Measurements from ENCODE around the gene SCN1A.
A peak's percentile ranks its signal among the peaks of the same experiment; 100 is the strongest.
"Not testable (repeated sequence)": the region's sequence is repeated elsewhere in the genome, so short reads cannot be mapped to it uniquely, and the experiment has no call there.

The SCN1A gene

DNA sequence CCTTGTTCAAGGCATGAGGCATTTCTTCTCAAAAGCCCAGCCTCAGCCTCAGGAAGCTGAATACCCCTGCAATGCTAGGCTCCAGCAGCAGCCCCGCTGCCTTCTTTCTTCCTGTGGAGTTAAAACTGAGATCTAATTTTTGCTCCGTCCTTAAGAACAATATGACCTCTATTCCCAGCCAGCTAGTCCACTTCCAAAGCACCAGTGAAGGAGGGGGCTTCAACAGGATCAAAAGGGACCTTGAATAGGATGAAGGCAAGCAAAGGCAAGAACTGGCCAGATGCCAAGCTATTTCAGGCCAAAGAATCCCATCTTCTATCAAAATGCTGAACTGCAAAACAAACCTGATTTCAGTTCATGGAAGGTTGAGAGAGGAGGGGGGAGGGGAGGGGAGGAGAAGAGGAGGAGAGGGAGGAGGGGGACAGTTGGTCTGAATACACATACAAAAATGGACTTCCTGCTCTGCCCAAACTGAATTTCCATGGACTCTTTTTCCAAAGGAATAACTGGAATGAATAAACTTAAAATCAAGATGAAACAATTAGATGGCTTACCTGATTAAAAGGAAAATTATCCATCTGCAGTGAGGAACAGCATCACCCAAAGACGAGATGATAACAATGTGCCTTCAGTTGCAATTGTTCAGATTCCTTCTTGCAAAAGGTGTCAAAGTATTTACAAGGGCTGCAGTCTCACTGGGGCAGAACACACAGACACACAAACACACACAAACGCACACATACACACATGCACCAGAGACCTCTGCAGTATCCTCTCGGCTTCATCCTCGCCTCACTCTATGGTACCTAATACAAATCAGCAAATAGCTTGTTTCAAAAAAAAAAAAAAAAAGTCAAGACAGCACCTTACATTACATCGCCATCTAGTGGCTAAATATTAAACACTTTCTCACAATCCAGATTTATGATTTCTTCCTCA is at the start of gene SCN1A:
SCN1A (minus strand) TSS at position 804 of the 939 bp plus-strand sequence. CDS start 54,399 bp downstream, outside the sequence.
- peak; percentile 21 for DNase-seq

DNA sequence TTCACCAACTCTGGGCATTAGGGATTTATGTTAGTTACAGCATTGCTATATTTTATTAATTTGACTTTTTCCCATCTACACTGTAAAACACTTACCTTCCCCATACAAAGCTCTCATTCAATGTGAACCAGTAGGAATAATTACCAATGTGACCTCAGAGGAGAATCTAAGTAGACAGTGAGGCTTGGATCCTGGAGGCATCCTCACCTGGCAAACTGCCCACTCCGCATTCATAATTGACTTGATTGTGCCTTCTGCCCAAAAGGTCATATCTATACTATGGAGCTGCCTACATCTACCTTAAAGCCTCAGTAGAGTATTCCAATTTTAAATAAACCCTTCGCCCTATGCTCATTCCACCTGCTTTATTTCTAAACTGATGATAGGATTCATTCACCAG is 45.4 kb upstream of the SCN1A start:
- DNase-seq, result no peak

DNA sequence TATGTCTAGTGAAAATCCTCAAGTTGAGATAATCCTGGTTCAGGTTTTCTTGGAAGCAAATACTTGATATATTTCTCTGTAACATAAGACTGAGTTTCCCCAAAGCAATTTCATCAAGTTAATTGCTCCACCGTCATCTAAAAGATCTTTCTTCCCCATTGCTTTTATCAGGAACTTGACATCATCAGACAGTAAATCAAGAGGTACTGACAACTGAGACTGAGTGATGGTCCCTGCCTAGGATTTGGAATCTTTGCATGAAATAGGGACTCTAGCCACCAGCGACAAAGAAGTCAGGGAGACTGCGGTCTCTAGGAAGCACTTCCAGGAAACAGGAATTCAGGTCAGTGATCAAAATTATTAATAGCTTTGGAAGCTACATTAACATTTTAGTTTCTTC is 43.4 kb upstream of the SCN1A start:
- no peak for DNase-seq

DNA sequence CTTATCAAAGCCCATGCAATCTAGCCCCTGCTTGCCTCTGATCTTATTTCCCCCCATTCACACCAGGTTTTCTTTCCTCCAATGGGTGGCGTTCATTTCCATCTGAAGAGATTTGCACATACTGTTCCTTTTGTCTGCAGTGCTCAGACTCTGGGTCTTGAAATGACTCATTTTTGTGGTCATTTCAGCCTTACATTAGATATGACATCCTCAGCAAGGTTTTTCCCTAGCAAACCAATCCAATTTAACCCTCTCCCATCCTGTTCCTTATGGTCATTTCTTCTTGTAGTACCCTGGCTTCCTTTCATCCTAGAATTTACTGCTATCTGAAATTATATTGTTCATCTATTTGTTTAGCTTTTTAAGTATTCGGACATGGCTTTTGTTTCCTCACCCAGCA is 42.5 kb upstream of the SCN1A start:
- no peak for DNase-seq

DNA sequence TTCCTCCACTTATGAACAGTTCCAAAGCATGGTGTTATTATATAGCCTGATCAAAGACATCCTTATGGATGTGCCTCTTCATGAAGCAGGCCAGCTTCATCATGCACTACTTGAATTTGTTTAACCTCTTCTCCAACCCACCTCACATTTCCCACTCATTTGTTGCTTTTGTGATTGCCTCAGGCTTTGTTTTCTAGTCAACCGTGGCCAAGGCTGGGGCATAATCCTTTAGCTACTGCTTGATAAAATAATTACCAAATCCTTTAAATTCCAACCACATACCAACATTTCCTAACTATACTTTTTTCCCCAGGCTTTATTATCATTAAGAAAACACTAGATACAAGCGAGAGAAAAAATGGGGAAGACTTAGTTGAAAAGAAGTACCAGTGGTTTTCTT is 39.6 kb upstream of the SCN1A start:
- DNase-seq, result no peak

DNA sequence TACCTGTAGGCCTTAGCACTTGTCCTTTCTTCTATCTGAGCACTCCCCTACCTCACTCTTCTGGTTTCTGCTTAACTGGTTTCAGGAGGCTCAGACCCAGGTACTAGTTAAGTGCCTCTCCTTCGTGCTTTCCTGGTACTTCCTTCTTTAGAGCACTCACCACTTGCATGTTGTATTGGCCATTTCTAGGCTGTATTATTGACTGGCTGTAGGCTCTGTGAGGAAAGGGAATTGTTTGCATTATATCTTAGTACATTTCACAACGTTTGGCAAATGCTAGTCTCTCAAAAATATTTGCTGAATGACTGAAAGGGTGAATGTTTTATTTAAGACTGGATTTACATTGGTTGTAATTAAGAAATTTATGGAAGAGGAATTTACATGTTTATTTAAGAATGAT is 36.0 kb upstream of the SCN1A start:
- DNase-seq, result no peak

DNA sequence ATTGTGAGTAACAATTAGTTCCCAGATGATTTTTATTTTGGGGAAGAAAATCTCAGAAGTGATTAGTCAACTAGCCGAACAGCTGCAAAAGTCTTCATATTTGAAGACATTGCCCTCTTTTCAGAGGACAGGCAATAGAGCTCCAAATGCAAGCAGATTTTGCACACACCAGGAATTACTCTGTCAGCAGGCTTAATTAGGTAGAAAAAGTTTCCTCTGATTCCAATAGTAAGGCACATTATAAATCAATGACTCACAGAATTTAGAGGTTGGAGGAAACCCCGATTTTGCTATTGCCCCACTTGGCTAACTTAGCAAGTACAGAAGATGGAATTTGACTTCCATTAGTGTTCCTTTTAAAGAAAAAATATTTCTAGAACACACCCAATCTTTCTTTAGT is 30.7 kb upstream of the SCN1A start:
- DNase-seq, result no peak

DNA sequence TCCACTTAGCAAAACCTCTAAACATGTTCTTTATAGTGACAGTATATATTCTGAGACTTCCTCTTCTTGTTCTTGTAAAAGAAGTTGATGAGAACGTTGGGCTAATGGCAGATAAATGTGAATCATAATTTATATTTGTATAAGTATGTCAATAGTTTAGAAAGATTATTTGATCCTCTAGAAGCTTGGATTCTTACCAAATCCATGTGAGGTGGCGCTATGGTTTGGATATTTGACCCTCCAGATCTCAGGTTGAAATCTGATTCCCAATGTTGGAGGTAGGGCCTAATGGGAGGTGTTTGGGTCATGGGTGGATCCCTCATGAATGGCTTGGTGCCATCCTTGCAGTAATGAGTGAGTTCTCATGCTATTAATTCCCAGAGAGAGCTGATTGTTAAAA is 29.8 kb upstream of the SCN1A start:
- no peak for DNase-seq

DNA sequence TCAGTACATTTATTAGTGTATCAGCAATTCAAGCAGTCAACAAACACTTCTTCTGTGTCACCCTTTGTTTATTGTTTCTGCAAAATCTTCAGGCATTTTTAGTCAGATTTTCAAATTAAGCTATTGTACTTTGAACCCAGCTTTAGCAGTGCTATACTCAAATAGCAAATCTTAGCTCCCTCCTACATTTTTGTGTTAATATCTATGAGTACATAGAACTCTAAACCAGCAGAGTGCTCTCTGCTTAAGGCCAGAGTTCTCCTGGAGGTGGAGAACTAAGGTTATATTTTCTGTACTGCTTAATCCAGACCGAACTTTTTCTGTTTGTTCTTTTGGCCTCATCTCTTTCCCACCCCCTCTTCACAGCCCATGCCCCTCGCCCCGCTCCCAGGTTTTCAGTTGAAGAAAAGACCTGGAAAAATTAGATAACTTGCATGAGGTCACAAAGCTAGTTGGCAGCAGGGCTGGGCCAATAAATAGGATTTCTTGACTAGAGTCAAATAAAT is 29.2 kb upstream of the SCN1A start:
- DNase-seq, result no peak

DNA sequence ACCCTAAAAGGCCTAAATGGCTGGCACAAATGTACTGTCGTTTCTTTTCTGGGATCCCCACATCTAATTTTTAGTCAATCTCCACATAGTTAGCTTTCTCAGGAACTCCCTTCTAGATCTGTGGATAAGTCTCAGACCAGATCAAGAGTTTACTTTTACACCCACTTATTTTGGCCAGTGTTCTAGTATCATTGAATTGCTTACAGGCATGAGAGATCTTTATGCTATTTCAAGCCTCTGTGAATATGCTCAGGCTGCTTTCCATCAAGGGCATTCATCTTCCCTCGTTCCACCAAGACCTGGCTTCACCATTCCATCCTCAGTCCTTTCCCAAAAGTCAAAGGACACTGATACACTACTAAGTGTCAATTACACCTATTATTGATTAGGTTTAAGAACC is 27.8 kb upstream of the SCN1A start:
- DNase-seq, result no peak

DNA sequence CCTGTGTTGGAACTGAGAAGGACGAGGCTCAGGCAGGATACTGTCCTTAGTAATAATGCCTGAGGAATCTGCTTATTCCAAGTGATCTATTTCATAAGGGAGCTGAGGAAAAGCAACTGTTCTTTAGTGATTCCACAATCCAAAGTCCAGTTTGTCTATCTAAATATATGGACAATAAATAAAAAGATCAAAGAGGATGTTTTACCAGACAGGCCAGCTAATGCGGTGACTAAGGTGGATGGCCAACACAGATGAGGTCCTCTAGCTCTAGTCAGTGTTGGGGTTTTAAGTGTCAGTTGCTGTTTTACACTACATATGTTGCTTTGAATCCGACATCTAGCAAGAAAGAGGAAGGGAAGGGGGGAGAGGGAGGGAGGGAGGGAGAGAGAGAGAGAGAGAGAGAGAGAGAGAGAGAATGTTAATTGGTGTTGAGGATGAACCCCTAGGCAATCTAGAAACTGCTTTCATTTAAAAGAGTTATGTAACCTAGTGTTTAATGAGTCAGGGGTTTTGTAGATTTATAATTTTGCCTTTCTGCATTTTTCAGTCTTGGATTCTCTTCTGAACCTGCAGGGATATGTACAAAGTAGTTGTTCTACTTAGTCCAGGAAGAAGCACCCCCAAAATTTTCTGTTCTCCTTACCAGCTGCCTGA is 27.0 kb upstream of the SCN1A start:
- no peak for DNase-seq

DNA sequence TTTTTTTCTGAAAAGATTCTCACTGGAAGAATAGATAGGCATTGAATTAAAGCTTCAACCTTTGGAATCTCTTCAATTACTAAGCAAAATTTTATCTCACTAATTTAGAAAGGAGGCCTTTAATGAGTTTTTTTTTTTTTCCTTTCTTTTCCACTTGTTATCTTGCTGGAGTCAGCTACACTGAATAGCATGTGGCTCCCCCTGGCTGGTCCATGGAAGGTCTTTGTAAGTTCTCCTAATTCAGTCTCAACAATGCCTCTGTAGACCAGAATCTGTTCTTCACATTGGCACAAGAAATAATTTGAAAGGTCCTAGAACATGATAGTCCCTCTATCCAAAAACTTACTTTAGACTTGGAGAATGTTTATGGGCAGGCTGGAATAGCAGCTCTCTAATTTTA is 24.2 kb upstream of the SCN1A start:
- DNase-seq, result no peak

DNA sequence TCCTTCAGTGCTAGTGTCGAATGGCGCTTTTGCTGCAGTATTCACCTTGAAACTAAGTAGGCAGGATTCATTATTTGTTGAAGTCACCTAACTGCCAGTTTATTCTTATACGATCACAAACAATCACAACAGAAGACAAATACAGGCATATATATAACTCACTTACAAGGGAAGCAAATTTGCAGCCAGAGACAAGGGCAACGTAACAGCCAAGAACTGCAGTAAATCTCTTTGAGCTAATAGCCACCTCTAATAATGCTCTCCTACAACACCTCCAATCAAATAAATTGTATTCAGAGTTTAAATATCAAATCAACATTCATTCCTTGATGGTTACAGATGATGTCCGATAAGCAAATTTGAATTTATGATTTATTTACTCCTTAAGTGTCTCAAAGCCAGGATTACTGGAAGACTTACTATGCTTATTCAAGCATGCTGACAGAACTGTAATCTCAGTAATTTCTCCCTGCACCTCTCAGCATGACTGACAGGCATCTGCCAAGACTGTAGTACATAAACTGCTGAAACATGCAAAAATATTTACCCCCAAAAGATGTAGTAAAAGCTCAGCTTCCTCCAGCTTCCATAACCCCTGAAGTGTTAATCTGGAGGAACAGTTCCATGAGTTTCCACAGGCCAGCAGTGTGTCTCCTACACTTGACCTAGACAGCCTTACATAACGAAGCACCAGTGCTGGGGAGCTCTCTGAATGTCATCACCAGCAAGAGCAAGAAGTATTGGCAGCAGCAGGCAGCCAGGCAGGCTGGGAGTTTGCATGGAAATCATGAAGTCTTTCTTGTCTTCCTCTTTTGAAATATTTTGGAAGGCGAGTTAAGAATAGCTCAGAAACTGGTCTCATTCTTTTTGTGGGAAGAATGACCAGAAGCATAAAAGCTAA is 20.9 kb upstream of the SCN1A start:
- no peak for DNase-seq

DNA sequence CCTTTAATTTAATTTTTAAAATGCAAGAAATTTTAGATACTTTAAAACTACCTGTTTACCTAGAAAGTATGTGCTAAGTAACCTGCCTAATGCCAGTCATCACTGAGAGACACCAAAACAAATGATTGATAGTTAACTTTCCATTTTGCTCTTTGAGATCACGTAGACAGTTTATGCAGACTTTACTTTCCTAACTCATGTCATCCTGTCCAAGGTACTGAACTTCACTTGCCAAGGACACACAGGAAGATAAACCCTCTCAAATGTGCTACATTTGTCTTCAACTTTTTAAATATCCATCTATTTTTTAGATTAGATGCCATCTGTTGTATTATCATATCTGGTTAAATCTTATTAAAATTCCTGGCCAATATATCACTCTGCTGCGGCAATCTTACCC is 20.1 kb upstream of the SCN1A start:
- no peak for DNase-seq

DNA sequence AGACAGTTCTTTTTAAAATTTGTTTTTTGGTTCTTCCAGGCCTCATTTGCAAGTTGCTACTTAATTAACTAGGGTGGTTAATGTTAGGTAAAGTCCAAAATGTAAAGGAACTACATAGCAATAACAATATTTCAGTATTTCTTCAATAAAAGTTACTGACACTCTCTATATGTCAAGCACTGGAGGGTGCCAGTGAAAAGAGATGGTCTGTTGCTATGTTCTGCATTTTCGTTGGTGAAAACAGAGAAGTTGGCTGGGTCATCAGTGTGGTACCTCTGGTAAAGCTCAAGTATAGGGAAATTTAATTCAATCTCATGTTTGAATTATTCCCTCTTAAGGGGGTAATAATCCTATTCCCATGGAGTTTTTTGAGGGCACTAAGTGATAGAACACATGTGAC is 16.3 kb upstream of the SCN1A start:
- no peak for DNase-seq

DNA sequence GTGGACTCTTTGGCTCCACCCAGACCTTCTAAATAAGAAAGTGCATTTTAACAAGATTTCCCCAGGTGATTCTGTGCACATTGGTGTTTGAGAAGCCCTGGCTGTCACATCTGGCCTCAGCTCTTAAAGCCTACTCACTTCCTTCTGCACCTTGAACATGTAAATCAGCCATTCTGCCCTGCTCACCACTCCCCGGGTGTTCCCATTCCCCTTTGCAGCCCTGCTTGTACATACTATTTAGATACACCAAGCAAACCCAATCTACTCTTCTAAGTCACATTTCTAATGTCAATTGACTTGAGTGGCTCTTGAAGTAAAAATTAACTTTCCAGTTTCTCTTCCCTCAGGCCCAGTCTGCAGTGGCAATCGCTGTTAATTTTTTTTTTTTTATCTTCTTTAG is 13.1 kb upstream of the SCN1A start:
- DNase-seq, result no peak

DNA sequence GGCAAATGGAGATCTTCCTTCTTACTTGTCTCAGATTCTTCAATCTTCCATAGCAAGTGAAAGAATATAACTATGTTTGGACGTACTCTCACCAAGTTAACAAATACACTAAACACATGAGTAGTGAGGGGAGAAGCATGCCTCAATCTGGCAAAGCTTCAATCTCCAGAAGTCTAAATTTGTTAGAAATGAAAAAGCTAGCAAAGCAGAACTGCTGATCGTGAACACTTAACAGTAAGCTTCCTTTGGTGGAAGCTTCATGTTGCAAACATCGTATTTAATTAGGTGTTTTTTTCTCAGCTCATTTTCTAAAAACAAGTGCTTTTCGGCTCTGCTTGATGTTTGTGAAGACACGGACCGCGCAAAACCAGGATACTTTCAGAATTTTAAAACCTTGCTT is 12.7 kb upstream of the SCN1A start:
- DNase-seq, result no peak

DNA sequence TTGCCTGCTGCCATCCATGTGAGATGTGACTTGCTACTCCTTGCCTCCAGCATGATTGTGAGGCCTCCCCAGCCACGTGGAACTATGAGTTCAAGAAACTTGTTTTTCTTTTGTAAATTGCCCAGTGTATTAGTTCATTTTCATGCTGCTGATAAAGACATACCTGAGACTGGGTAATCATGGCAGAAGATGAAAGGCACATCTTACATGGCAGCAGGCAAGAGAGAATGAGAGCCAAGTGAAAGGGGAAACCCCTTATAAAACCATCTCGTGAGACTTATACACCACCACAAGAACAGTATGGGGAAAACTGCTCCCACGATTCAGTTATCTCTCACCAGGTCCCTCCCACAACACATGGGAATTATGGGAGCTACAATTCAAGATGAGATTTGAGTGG is 11.7 kb upstream of the SCN1A start:
- DNase-seq, result not testable (repeated sequence)

DNA sequence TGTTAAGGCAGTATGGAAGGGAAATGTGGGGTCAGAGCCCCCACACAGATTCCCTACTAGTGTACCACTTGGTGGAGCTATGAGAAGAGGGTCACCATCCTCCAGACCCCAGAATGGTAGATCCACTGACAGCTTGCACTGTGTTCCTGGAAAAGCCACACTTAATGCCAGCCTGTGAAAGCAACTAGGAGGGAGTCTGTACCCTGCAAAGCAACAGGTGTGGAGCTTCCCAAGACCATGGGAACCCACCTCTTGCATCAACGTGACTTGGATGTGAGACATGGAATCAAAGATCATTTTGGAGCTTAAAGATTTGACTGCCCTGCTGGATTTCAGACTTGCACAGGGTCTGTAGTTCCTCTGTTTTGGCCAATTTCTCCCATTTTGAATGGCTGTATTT is 10.8 kb upstream of the SCN1A start:
- DNase-seq, result no peak

DNA sequence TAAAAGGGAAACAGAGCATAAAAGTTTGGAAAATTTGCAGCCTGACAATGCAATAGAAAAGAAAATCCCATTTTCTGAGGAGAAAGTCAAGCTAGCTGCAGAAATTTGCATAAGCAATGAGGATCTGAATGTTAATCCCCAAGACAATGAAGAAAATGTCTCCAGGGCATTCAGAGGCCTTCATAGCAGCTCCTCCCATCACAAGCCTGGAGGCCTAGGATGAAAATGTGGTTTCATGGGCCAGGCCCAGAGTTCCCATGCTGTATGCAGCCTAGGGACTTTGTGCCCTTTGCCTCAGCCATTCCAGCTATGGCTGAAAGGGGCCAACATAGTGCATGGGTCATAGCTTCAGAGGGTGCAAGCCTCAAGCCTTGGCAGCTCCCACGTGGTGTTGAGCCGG is 10.3 kb upstream of the SCN1A start:
- DNase-seq, result no peak

DNA sequence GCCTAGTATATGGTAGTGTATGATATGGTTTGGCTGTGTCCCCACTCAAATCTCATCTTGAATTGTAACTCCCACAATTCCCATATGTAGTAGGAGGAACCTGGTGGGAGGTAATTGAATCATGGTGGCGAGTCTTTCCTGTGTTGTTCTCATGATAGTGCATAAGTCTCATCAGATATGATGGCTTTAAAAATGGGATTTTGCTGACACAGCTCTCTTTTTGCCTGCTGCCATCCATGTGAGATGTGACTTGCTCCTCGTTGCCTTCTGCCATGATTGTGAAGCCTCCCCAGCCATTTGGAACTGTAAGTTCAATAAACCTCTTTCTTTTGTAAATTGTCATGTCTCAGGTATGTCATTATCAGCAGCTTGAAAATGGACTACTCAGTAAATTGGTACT is 9.5 kb upstream of the SCN1A start:
- DNase-seq, result no peak

DNA sequence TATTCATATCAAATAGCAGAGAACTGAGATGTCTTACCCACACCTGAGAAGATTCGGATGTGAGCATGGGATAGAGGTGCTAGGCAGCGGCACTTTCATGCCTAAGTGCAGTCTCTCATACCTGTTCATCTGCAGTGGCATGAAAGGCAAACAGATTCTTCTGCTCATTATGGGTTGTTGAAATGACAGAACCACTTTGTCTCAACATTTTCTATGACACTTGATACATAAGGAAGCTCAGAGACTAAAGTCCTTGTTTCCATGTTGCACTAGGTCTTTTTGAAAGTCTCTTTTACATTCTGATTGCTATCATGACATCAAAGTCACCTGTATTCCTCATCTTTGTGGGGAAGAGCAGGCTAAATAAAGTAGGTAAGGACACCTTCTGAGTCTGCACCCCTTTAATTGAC is 8.0 kb upstream of the SCN1A start:
- DNase-seq, result no peak

DNA sequence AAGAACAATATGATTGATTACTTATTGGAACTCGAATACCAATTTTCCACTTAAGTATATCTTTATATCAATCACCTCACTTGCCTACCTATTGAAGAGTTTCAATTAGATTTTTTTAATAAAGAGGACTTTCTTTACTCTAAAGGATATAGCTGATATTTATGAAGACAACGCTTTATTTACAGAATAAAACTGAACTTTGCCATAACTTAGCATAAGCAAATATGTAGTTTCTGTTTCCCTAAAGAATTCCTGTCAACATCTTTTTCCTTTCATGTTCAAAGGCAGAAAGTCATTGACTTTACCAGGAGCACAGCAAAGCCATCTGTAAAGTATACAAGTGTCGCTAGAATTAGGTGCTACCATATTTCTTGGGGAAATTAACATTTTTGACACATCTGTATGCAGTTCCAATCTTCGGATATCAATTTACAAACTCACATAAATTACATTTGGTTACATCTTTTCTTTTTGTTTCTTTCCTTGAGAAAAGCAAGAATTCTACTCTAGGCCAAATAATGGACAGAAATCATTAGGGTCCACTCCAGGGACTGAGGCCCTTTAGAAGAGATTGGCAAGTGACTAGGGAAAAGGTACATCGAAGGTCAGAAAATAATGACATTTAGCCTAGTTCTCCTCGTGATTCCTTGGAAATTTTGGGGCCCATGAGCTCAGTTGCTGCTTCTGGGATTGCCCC is 7.5 kb upstream of the SCN1A start:
- DNase-seq, result no peak
